Anterior cingulate cortex (tissue), 58 donors: ENCODE measurements around the gene ASAP2.

Experiments
- DNase-seq, 58 donors: peaks; one replicate each; lab custom pipeline; 2025; lab: John Stamatoyannopoulos, UW

Gene ASAP2

GRCh38 chr2:9310798-9311197 is 104.2 kb downstream of the ASAP2 start:
- no peak for DNase-seq

GRCh38 chr2:9311488-9311887 is 104.9 kb downstream of the ASAP2 start:
- peak in 12 of 58 donors; percentile 18 to 59 (median 36) for DNase-seq

- DNase-seq, result no peak
Observed at GRCh38 chr2:9312591-9312990, 106.0 kb downstream of the ASAP2 start.

GRCh38 chr2:9313443-9313842 is 106.8 kb downstream of the ASAP2 start:
- no peak for DNase-seq

- DNase-seq, result no peak
Observed at GRCh38 chr2:9315280-9315847, 108.8 kb downstream of the ASAP2 start.

GRCh38 chr2:9317559-9317958 is 110.9 kb downstream of the ASAP2 start:
- no peak for DNase-seq

GRCh38 chr2:9318461-9319337 is 112.1 kb downstream of the ASAP2 start:
- peak in 2 of 58 donors; percentile 29 to 35 for DNase-seq

- DNase-seq, result no peak
Observed at GRCh38 chr2:9319338-9319715, 112.7 kb downstream of the ASAP2 start.

GRCh38 chr2:9322576-9322975 is 116.0 kb downstream of the ASAP2 start:
- no peak for DNase-seq

- no peak for DNase-seq
Observed at GRCh38 chr2:9325428-9325827, 118.8 kb downstream of the ASAP2 start.

- DNase-seq, result no peak
Observed at GRCh38 chr2:9326975-9327374, 120.4 kb downstream of the ASAP2 start.

- DNase-seq, result no peak
Observed at GRCh38 chr2:9327873-9328352, 121.3 kb downstream of the ASAP2 start.

- no peak for DNase-seq
Observed at GRCh38 chr2:9328931-9329330, 122.3 kb downstream of the ASAP2 start.

GRCh38 chr2:9329497-9329896 is 122.9 kb downstream of the ASAP2 start:
- no peak for DNase-seq

- DNase-seq, result peak in 1 of 58 donors; percentile 45
Observed at GRCh38 chr2:9330612-9331270, 124.1 kb downstream of the ASAP2 start.

- DNase-seq, result no peak
Observed at GRCh38 chr2:9331704-9332103, 125.1 kb downstream of the ASAP2 start.

GRCh38 chr2:9332136-9332852 is 125.7 kb downstream of the ASAP2 start:
- DNase-seq, result no peak

- DNase-seq, result no peak
Observed at GRCh38 chr2:9332853-9333245, 126.2 kb downstream of the ASAP2 start.

- DNase-seq, result peak in 27 of 58 donors; percentile 6 to 66 (median 29)
Observed at GRCh38 chr2:9333591-9334171, 127.1 kb downstream of the ASAP2 start.

- no peak for DNase-seq
Observed at GRCh38 chr2:9334761-9335160, 128.1 kb downstream of the ASAP2 start.
